ENCODE data around the gene ALPK1. TPM values are rescaled to one million over a fixed set of nuclear protein-coding genes. Genes with fewer than 3 reads are reported as not detected.

ALPK1 gene
- total RNA-seq, 1 experiment from 2014 or later: 11.8 TPM

DNA sequence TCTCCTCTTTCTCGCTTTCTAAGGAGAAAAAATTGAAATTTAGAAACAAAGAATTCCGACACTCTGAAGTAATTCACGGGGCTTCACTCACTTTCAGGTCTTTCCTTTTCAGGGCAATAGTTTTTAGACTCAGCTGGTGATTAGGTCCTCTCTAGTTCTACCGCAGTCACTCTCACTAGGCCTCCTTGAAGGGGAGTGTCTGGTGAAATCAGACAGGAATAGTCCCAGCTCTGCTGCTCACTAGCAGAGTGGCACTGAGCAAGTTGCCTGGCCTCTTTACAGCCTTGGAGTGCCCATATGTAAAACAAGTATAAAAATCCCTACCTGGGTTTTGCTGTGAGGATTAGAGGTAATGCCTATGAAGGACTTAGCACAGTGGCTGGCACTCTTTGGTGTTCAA is 154.7 kb downstream of the ALPK1 start:
- intact Hi-C loops (cut with micrococcal nuclease; ENCODE audit: unreplicated experiment): no loop called here
- POLR2A ChIA-PET (ENCODE audit: low non-redundant PET): no interaction called here
- no peaks in the 10 kb centered on the region for H3K27me3 ChIP-seq (replicated peaks; ENCODE audit: insufficient read depth, low read depth, low read length, poor library complexity)
- BruUV-seq (replicated peaks): no TSS peak
- no peaks in the 10 kb centered on the region for H3K4me1 ChIP-seq (ENCODE audit: insufficient read depth, low read length, poor library complexity, severe bottlenecking)
- CTCF ChIA-PET: no interaction called here
- no peak for TF ChIP-seq EZH2 (IDR thresholded peaks at IDR 0.05; ENCODE audit: borderline replicate concordance, low read depth, low read length, poor library complexity, severe bottlenecking)
- TF ChIP-seq, protein P1, sequence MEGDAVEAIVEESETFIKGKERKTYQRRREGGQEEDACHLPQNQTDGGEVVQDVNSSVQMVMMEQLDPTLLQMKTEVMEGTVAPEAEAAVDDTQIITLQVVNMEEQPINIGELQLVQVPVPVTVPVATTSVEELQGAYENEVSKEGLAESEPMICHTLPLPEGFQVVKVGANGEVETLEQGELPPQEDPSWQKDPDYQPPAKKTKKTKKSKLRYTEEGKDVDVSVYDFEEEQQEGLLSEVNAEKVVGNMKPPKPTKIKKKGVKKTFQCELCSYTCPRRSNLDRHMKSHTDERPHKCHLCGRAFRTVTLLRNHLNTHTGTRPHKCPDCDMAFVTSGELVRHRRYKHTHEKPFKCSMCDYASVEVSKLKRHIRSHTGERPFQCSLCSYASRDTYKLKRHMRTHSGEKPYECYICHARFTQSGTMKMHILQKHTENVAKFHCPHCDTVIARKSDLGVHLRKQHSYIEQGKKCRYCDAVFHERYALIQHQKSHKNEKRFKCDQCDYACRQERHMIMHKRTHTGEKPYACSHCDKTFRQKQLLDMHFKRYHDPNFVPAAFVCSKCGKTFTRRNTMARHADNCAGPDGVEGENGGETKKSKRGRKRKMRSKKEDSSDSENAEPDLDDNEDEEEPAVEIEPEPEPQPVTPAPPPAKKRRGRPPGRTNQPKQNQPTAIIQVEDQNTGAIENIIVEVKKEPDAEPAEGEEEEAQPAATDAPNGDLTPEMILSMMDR (conservative IDR thresholded peaks at IDR 0.05; ENCODE audit: low read depth, low read length): no peak
- no peak overlapping the region for H3K27ac ChIP-seq (ENCODE audit: low read depth, low read length, poor library complexity, severe bottlenecking)
- no peaks in the 10 kb centered on the region for H3K9me3 ChIP-seq (ENCODE audit: low read depth, low read length, poor library complexity, severe bottlenecking)
- H3K4me3 ChIP-seq (ENCODE audit: low read depth, low read length, poor library complexity, severe bottlenecking): no peak overlapping the region
- DNase-seq (ENCODE audit: low spot score): no peak
- no peaks in the 10 kb centered on the region for H3K36me3 ChIP-seq (ENCODE audit: insufficient read depth, low read length, poor library complexity, severe bottlenecking)

- POLR2A ChIA-PET (ENCODE audit: low non-redundant PET): no interaction called here
- BruUV-seq (replicated peaks): no TSS peak
These were observed 156.2 kb downstream of the ALPK1 start for GRCh38 chr4:112453321-112453720.

DNA sequence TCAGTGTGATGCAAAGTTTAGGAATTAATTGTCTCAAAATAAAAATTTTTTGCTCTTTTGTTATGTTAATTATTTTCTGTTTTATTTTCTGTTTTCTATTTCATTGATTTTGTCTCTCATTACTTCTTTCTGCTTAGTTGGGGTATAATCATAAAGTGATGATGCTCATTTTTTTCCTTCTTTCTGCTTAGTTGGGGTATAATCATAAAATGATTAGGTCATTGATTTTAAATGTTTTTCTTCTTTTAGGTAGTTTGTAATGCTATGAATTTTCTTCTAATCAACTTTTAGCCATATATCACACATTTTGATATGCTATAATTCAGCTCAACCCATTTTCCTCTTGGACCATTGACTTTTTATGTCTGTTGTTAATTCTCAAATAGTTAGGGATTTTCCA is 175.1 kb downstream of the ALPK1 start:
- POLR2A ChIA-PET (ENCODE audit: low non-redundant PET): no interaction called here
- no peaks in the 10 kb centered on the region for H3K36me3 ChIP-seq (ENCODE audit: insufficient read depth, low read length, poor library complexity, severe bottlenecking)
- no TSS peak for BruUV-seq (replicated peaks)
- TF ChIP-seq EZH2 (IDR thresholded peaks at IDR 0.05; ENCODE audit: borderline replicate concordance, low read depth, low read length, poor library complexity, severe bottlenecking): no peak
- TF ChIP-seq, protein P1 (conservative IDR thresholded peaks at IDR 0.05; ENCODE audit: low read depth, low read length): no peak
- DNase-seq (ENCODE audit: low spot score): no peak
- no peak overlapping the region for H3K27ac ChIP-seq (ENCODE audit: low read depth, low read length, poor library complexity, severe bottlenecking)
- intact Hi-C loops (cut with micrococcal nuclease; ENCODE audit: unreplicated experiment): no loop called here
- no peak overlapping the region for H3K4me3 ChIP-seq (ENCODE audit: low read depth, low read length, poor library complexity, severe bottlenecking)
- CTCF ChIA-PET: no interaction called here
- no peaks in the 10 kb centered on the region for H3K27me3 ChIP-seq (replicated peaks; ENCODE audit: insufficient read depth, low read depth, low read length, poor library complexity)
- no peaks in the 10 kb centered on the region for H3K9me3 ChIP-seq (ENCODE audit: low read depth, low read length, poor library complexity, severe bottlenecking)
- no peaks in the 10 kb centered on the region for H3K4me1 ChIP-seq (ENCODE audit: insufficient read depth, low read length, poor library complexity, severe bottlenecking)

More at GRCh38 chr4:112453321-112453720, 156.2 kb downstream of the ALPK1 start:
- CTCF ChIA-PET: no interaction called here
- TF ChIP-seq, protein P1 (conservative IDR thresholded peaks at IDR 0.05; ENCODE audit: low read depth, low read length): no peak
- no peak for TF ChIP-seq EZH2 (IDR thresholded peaks at IDR 0.05; ENCODE audit: borderline replicate concordance, low read depth, low read length, poor library complexity, severe bottlenecking)
- intact Hi-C loops (cut with micrococcal nuclease; ENCODE audit: unreplicated experiment): no loop called here
- no peak overlapping the region for H3K27ac ChIP-seq (ENCODE audit: low read depth, low read length, poor library complexity, severe bottlenecking)
- no peaks in the 10 kb centered on the region for H3K36me3 ChIP-seq (ENCODE audit: insufficient read depth, low read length, poor library complexity, severe bottlenecking)
- no peaks in the 10 kb centered on the region for H3K27me3 ChIP-seq (replicated peaks; ENCODE audit: insufficient read depth, low read depth, low read length, poor library complexity)
- DNase-seq (ENCODE audit: low spot score): no peak
- no peaks in the 10 kb centered on the region for H3K9me3 ChIP-seq (ENCODE audit: low read depth, low read length, poor library complexity, severe bottlenecking)
- no peaks in the 10 kb centered on the region for H3K4me1 ChIP-seq (ENCODE audit: insufficient read depth, low read length, poor library complexity, severe bottlenecking)
- no peak overlapping the region for H3K4me3 ChIP-seq (ENCODE audit: low read depth, low read length, poor library complexity, severe bottlenecking)

Measured in A673 (cell line).